ENCODE data around the gene C2orf80. TPM values are rescaled to one million over a fixed set of nuclear protein-coding genes. Genes with fewer than 3 reads are reported as not detected.
A peak's percentile ranks its signal among the peaks of the same experiment; 100 is the strongest.

C2orf80 gene
- total and polyA plus RNA-seq, 9 of the 15 experiments (the other 6 are each of a cell fraction or from before 2014, with no cell fraction given), result not detected

GRCh38 chr2:208142925-208143799 lies 46.7 kb downstream of the C2orf80 start:
- H3K9ac ChIP-seq (ENCODE audit: insufficient read depth in 1 of 2, low read depth in 2 of 2, low read length in 2 of 2), result no peak overlapping the region
- in situ Hi-C loops (cut with MboI), result no loop called here
- no peak overlapping the region for H3K4me3 ChIP-seq
- no peak overlapping the region for H2AFZ ChIP-seq (ENCODE audit: low read depth, low read length)
- WGBS (ENCODE audit: insufficient coverage, low coverage, missing lambda C conversion rate), result 0% methylated on average over 7 of the region's 14 CpGs
- H4K20me1 ChIP-seq (replicated peaks; ENCODE audit: control insufficient read depth, insufficient read depth, low read length), result no peaks in the 10 kb centered on the region
- ATAC-seq, result no peak
- FAIRE-seq, result no peak
- H3K4me2 ChIP-seq (ENCODE audit: insufficient read depth, low read length), result no peak overlapping the region
- TF ChIP-seq SOX6 (IDR thresholded peaks at IDR 0.05) (no peak), SIN3B (IDR thresholded peaks at IDR 0.05; ENCODE audit: low read depth) (no peak), DPF2 (IDR thresholded peaks at IDR 0.05) (no peak), NFE2 (IDR thresholded peaks at IDR 0.05; ENCODE audit: low read depth) (peak; percentile 21; the same call in 1 of the 2 replicates)
- DNase-seq (ENCODE audit: extremely low read depth in 1 of 4, low spot score in 3 of 4), result no peak
- BruUV-seq (replicated peaks), result no TSS peak
- H3K9me1 ChIP-seq (ENCODE audit: control insufficient read depth, insufficient read depth, low read length), result no peaks in the 10 kb centered on the region
- ChIA-PET POLR2A (no interaction called here), CTCF (ENCODE audit: low intra/inter-chr PET ratio) (no interaction called here)
- no peaks in the 10 kb centered on the region for H3K27me3 ChIP-seq (ENCODE audit: control insufficient read depth in 2 of 2, insufficient read depth in 2 of 2, low read length in 2 of 2)
- no peak overlapping the region for H3K27ac ChIP-seq (ENCODE audit: extremely low read depth, low read depth, low read length)
- no peaks in the 10 kb centered on the region for H3K4me1 ChIP-seq (replicated peaks in 1 of 2; ENCODE audit: control insufficient read depth in 2 of 2, insufficient read depth in 2 of 2, low read length in 2 of 2)
- H3K79me2 ChIP-seq (ENCODE audit: control insufficient read depth, insufficient read depth, low read length), result no peaks in the 10 kb centered on the region
- no peaks in the 10 kb centered on the region for H3K36me3 ChIP-seq (ENCODE audit: control insufficient read depth, insufficient read depth, low read length)
- intact Hi-C loops (cut with micrococcal nuclease), result no loop called here
- H3K9me3 ChIP-seq (replicated peaks; ENCODE audit: control insufficient read depth, insufficient read depth, low read depth, low read length), result no peaks in the 10 kb centered on the region

GRCh38 chr2:208142240-208142924 lies 47.4 kb downstream of the C2orf80 start:
- FAIRE-seq, result no peak
- no peaks in the 10 kb centered on the region for H3K36me3 ChIP-seq (ENCODE audit: control insufficient read depth, insufficient read depth, low read length)
- POLR2A ChIA-PET, result interaction anchor here (0.8 kb wide), 1 partner anchor 11 kb away, joined by 4 read pairs; no protein-coding TSS in a partner anchor
- BruUV-seq (replicated peaks), result no TSS peak
- no peak overlapping the region for H3K4me2 ChIP-seq (ENCODE audit: insufficient read depth, low read length)
- no peak overlapping the region for H3K27ac ChIP-seq (ENCODE audit: extremely low read depth, low read depth, low read length)
- H3K9me3 ChIP-seq (replicated peaks; ENCODE audit: control insufficient read depth, insufficient read depth, low read depth, low read length), result no peaks in the 10 kb centered on the region
- in situ Hi-C loops (cut with MboI) (no loop called here), intact Hi-C loops (cut with micrococcal nuclease) (no loop called here)
- no peaks in the 10 kb centered on the region for H3K4me1 ChIP-seq (replicated peaks in 1 of 2; ENCODE audit: control insufficient read depth in 2 of 2, insufficient read depth in 2 of 2, low read length in 2 of 2)
- CTCF ChIA-PET (ENCODE audit: low intra/inter-chr PET ratio), result no interaction called here
- H3K9me1 ChIP-seq (ENCODE audit: control insufficient read depth, insufficient read depth, low read length), result no peaks in the 10 kb centered on the region
- no peak overlapping the region for H2AFZ ChIP-seq (ENCODE audit: low read depth, low read length)
- 10% methylated on average over 8 of the region's 8 CpGs for WGBS (ENCODE audit: insufficient coverage, low coverage, missing lambda C conversion rate)
- no peak for ATAC-seq
- H3K79me2 ChIP-seq (ENCODE audit: control insufficient read depth, insufficient read depth, low read length), result no peaks in the 10 kb centered on the region
- H3K4me3 ChIP-seq, result no peak overlapping the region
- no peaks in the 10 kb centered on the region for H3K27me3 ChIP-seq (ENCODE audit: control insufficient read depth in 2 of 2, insufficient read depth in 2 of 2, low read length in 2 of 2)
- TF ChIP-seq, protein P1, sequence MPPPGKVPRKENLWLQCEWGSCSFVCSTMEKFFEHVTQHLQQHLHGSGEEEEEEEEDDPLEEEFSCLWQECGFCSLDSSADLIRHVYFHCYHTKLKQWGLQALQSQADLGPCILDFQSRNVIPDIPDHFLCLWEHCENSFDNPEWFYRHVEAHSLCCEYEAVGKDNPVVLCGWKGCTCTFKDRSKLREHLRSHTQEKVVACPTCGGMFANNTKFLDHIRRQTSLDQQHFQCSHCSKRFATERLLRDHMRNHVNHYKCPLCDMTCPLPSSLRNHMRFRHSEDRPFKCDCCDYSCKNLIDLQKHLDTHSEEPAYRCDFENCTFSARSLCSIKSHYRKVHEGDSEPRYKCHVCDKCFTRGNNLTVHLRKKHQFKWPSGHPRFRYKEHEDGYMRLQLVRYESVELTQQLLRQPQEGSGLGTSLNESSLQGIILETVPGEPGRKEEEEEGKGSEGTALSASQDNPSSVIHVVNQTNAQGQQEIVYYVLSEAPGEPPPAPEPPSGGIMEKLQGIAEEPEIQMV (tag; conservative IDR thresholded peaks at IDR 0.05; ENCODE audit: low read depth), result no peak
- TF ChIP-seq NFIC (IDR thresholded peaks at IDR 0.05), result 0 out of 2 replicates have a peak, but pooled peaks have one; percentile 21
- TF ChIP-seq HMG20B (CRISPR knock-in tag; IDR thresholded peaks at IDR 0.05), result no peak
- no peak for DNase-seq (ENCODE audit: extremely low read depth in 1 of 4, low spot score in 3 of 4)
- H3K9ac ChIP-seq (ENCODE audit: insufficient read depth in 1 of 2, low read depth in 2 of 2, low read length in 2 of 2), result no peak overlapping the region
- H4K20me1 ChIP-seq (replicated peaks; ENCODE audit: control insufficient read depth, insufficient read depth, low read length), result no peaks in the 10 kb centered on the region

Data from K562 (cell line).